Camera-type eye (tissue), 1 donor: ENCODE data around the gene SYNDIG1L. TPM values are rescaled to one million over a fixed set of nuclear protein-coding genes. Genes with fewer than 3 reads are reported as not detected.

Experiments
- total RNA-seq: library from RNA; depleted of rRNA; stranded (reverse); fragments of >200 nt; gene quantifications from one replicate; pipeline ENCODE4 v1.2.3, GENCODE V29; 2014

SYNDIG1L gene
- 0.60 TPM for total RNA-seq

DNA sequence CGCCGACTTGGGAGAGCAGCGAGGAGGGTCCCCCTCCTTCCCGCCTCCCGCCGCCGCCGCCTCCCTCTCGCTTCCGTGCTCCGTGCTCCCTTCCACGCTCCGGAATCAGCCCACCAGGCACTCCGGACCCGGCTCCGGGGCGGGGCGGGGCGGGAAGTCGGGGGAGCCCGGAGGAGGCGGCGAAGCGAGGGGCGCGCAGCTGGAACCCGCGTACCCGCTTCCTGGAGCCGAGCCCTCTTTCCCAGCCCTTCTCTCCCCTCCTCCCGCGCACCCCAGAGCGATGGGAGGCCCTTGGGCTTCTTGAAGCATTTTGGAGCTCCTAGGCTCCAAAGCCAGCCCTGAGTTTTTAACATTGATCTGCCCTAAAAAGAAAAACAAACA, at the start of gene SYNDIG1L:
TSS of gene SYNDIG1L (minus strand) at position 9 of the 381 bp plus-strand sequence. CDS start 16,466 bp downstream, outside the sequence.

Other genes with a start within 250 kb of the SYNDIG1L start
- gene VSX2, start 186.8 kb downstream of the SYNDIG1L start, total RNA-seq, result 93.1 TPM
- 78.2 TPM for gene ABCD4, start 123.3 kb downstream of the SYNDIG1L start, total RNA-seq
- not detected for gene VRTN, start 77.7 kb downstream of the SYNDIG1L start, total RNA-seq
- gene NPC2, start 67.1 kb upstream of the SYNDIG1L start, total RNA-seq, result 166 TPM
- gene ISCA2, start 67.6 kb upstream of the SYNDIG1L start, total RNA-seq, result 18.0 TPM
- 49.8 TPM for gene LTBP2, start 186.0 kb upstream of the SYNDIG1L start, total RNA-seq